Epithelial cell of proximal tubule (primary cell): ENCODE data around the gene CELA2B. TPM values are rescaled to one million over a fixed set of nuclear protein-coding genes. Genes with fewer than 3 reads are reported as not detected.
"Not testable (repeated sequence)": the region's sequence is repeated elsewhere in the genome, so short reads cannot be mapped to it uniquely, and the experiment has no call there.

Experiments
- DNase-seq: peaks from one replicate; pipeline ENCODE4 v3.0.0-alpha.2; 2011; ENCODE audit warnings: low read depth
- H3K4me3 ChIP-seq: 2 replicates; pipeline ENCODE4 v1.5.1; 2011; ENCODE audit warnings: low read depth, mild to moderate bottlenecking, low read length
- total RNA-seq: library from RNA; depleted of rRNA; stranded (reverse); fragments of >200 nt; gene quantifications from 2 replicates; pipeline ENCODE4 v1.2.3, GENCODE V29; 2015
- TF ChIP-seq, protein P1 (sequence below): conservative IDR thresholded peaks from 2 replicates; pipeline ENCODE4 v1.5.1; 2012; ENCODE audit warnings: low read depth, mild to moderate bottlenecking, low read length

CELA2B gene
- total RNA-seq, 1 donor from 2014 or later: not detected

DNA sequence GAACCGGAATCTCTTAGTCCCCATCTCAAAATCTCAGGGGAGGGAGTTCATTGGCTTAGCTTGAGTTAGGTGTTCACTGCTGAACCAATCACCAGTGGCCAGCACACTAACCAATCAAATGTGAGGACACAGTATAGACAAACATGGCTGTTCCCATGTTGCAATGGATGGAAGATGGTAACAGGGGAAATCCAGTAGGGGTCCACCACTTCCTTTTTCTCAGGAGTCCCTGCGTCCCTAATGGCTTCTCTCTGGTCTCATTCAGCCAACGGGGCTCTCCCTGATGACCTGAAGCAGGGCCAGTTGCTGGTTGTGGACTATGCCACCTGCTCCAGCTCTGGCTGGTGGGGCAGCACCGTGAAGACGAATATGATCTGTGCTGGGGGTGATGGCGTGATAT lies 9.7 kb downstream of the CELA2B start:
- TF ChIP-seq, protein P1, sequence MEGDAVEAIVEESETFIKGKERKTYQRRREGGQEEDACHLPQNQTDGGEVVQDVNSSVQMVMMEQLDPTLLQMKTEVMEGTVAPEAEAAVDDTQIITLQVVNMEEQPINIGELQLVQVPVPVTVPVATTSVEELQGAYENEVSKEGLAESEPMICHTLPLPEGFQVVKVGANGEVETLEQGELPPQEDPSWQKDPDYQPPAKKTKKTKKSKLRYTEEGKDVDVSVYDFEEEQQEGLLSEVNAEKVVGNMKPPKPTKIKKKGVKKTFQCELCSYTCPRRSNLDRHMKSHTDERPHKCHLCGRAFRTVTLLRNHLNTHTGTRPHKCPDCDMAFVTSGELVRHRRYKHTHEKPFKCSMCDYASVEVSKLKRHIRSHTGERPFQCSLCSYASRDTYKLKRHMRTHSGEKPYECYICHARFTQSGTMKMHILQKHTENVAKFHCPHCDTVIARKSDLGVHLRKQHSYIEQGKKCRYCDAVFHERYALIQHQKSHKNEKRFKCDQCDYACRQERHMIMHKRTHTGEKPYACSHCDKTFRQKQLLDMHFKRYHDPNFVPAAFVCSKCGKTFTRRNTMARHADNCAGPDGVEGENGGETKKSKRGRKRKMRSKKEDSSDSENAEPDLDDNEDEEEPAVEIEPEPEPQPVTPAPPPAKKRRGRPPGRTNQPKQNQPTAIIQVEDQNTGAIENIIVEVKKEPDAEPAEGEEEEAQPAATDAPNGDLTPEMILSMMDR: no peak
- DNase-seq: no peak
- H3K4me3 ChIP-seq: no peak overlapping the region

- DNase-seq, H3K4me3 ChIP-seq: not testable (repeated sequence)
Measured at GRCh38 chr1:15486844-15487610, 11.1 kb downstream of the CELA2B start.

DNA sequence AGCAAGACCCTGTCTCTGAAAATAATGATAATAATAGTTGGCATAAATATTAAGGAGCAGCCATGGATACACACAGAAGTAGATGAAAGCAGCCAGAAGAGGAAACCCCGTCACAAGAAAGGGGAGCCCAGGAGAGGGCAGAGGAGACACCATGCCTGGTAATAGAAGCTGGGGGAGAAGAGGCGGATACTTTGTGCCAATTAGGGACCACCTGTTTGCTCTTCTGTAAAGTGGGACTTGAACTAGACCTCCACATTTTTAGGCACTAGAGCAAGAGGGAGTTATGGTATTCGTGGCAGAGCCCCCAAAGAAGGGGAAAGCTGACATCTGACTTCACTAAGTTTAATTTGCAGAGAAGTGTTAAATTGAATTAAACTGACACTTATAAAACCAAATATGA lies 12.5 kb downstream of the CELA2B start:
- H3K4me3 ChIP-seq: no peak overlapping the region
- TF ChIP-seq, protein P1: no peak
- DNase-seq: no peak

GRCh38 chr1:15489052-15489736 lies 13.3 kb downstream of the CELA2B start:
- no peak overlapping the region for H3K4me3 ChIP-seq
- DNase-seq: no peak
- TF ChIP-seq, protein P1: no peak

GRCh38 chr1:15491010-15491409 lies 15.1 kb downstream of the CELA2B start:
- not testable (repeated sequence) for DNase-seq, H3K4me3 ChIP-seq

GRCh38 chr1:15492596-15492995 lies 16.7 kb downstream of the CELA2B start:
- DNase-seq: no peak
- TF ChIP-seq, protein P1: no peak

DNA sequence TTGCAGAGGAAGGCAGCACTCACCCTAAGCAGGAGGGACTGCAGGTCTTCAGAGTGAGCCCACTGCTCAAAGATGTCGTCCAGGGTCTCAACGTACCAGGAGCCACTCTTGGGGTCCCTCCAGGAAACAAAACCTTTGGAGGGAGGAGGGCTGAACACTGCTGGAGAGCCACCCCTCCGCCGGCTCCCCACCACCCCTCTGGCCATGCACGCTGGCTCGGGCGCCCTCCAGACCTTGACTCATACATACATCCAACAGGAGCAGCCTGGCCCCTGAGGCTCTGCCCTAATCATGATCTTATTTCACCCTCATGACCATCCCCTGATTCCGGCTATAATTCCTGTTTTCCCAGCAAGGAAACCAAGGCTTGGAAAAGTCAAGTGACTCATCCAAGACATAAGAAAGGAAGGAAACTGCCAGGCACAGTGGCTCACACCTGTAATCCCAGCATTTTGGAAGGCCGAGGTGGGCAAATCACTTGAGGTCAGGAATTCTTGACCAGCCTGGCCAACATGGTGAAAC lies 18.0 kb downstream of the CELA2B start:
- H3K4me3 ChIP-seq: no peak overlapping the region
- TF ChIP-seq, protein P1: no peak
- DNase-seq: no peak

More at GRCh38 chr1:15492596-15492995, 16.7 kb downstream of the CELA2B start:
- no peak overlapping the region for H3K4me3 ChIP-seq
